Neural progenitor cell (in vitro differentiated cells): ENCODE measurements around the gene PDE3A. TPM values are rescaled to one million over a fixed set of nuclear protein-coding genes. Genes with fewer than 3 reads are reported as not detected.

Experiments
- DNase-seq: peaks from one replicate; pipeline ENCODE4 v3.0.0-alpha.2; 2016; ENCODE audit warnings: low spot score
- H2AFZ ChIP-seq: fragments of 200-600 bp; sonication (generic); replicated peaks from 2 replicates; pipeline ENCODE4 v1.6.1; 2016; ENCODE audit warnings: antibody characterized with exemption
- H3F3A ChIP-seq: fragments of 200-600 bp; sonication (generic); 2 replicates; pipeline ENCODE4 v1.6.1; 2016; ENCODE audit warnings: antibody characterized with exemption, low read depth
- H3K27ac ChIP-seq: fragments of 200-600 bp; sonication (generic); 2 replicates; pipeline ENCODE4 v1.5.1; 2016; ENCODE audit warnings: mild to moderate bottlenecking
- H3K27me3 ChIP-seq: fragments of 200-600 bp; sonication (generic); 2 replicates; pipeline ENCODE4 v1.6.1; 2016; ENCODE audit warnings: mild to moderate bottlenecking, moderate library complexity
- H3K36me3 ChIP-seq: fragments of 200-600 bp; sonication (generic); 2 replicates; pipeline ENCODE4 v1.5.1; 2016
- H3K4me1 ChIP-seq: fragments of 200-600 bp; sonication (generic); 2 replicates; pipeline ENCODE4 v1.6.1; 2016; ENCODE audit warnings: mixed run types
- H3K4me2 ChIP-seq: fragments of 200-600 bp; sonication (generic); 2 replicates; pipeline ENCODE4 v1.6.1; 2016
- H3K4me3 ChIP-seq: fragments of 200-600 bp; sonication (generic); 2 replicates; pipeline ENCODE4 v1.5.1; 2016
- H3K79me2 ChIP-seq: fragments of 200-600 bp; sonication (generic); 2 replicates; pipeline ENCODE4 v1.6.1; 2016; ENCODE audit warnings: low read depth
- H3K9ac ChIP-seq: fragments of 200-600 bp; sonication (generic); 2 replicates; pipeline ENCODE4 v1.6.1; 2016
- H3K9me3 ChIP-seq: fragments of 200-600 bp; sonication (generic); 2 replicates; pipeline ENCODE4 v1.5.1; 2016; ENCODE audit warnings: low read depth
- H4K20me1 ChIP-seq: fragments of 200-600 bp; sonication (generic); 2 replicates; pipeline ENCODE4 v1.6.1; 2016; ENCODE audit warnings: low read depth
- H3K27ac Mint-ChIP-seq: 3 replicates; pipeline ENCODE4 v1.8.0; 2021; ENCODE audit warnings: mixed read lengths
- H3K27me3 Mint-ChIP-seq: 2 replicates; pipeline ENCODE4 v1.8.0; 2022; ENCODE audit warnings: low read depth, mild to moderate bottlenecking, inconsistent platforms, moderate library complexity, mixed read lengths; ENCODE audit not compliant: insufficient read depth
- H3K36me3 Mint-ChIP-seq: 3 replicates; pipeline ENCODE4 v1.8.0; 2021; ENCODE audit warnings: mixed read lengths
- H3K4me1 Mint-ChIP-seq: 3 replicates; pipeline ENCODE4 v1.8.0; 2021; ENCODE audit warnings: mixed read lengths
- H3K4me3 Mint-ChIP-seq: 3 replicates; pipeline ENCODE4 v1.8.0; 2021; ENCODE audit warnings: mild to moderate bottlenecking, moderate library complexity, mixed read lengths
- H3K9me3 Mint-ChIP-seq: 3 replicates; pipeline ENCODE4 v1.8.0; 2020; ENCODE audit warnings: mixed read lengths
- EZH2 ChIP-seq: fragments of 200-600 bp; sonication (generic); IDR thresholded peaks from 2 replicates; pipeline ENCODE4 v1.6.1; 2017; ENCODE audit warnings: antibody characterized with exemption, mild to moderate bottlenecking, moderate library complexity
- EZH2phosphoT487 ChIP-seq: fragments of 200-600 bp; sonication (generic); IDR thresholded peaks from 2 replicates; pipeline ENCODE4 v1.6.1; 2017; ENCODE audit warnings: antibody characterized with exemption
- total RNA-seq: library from RNA; depleted of rRNA; stranded (reverse); fragments of >200 nt; gene quantifications from 2 replicates; pipeline ENCODE4 v1.2.3, GENCODE V29; 2015; ENCODE audit warnings: low replicate concordance
- TF ChIP-seq, protein P1 (sequence below): fragments of 200-600 bp; sonication (generic); IDR thresholded peaks from 2 replicates; pipeline ENCODE4 v1.5.1; 2017; ENCODE audit warnings: antibody characterized with exemption, mild to moderate bottlenecking

PDE3A gene
- total RNA-seq, 1 donor from 2014 or later = 0.47 TPM

DNA sequence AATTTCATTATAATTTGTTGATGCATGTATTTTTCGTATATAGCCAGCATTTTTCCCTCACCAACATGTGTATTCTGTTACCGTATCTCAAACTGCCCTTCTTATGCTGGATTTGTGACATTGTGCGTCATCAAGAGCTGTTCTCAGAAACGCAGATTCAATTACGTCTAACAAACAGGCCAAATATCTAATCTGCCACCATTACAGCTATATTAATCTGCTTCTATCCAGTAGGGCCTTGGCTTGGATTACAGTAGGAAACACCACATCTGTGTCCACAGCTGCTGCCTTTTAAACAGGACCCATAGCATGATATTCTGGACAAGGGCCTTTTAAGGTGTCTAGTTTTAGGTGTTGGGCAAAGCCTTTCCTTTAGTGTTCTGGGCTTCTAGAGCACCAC is 140.6 kb downstream of the PDE3A start:
- Histone ChIP-seq H3K9ac (no peak overlapping the region), H4K20me1 (no peaks in the 10 kb centered on the region), H3K27me3 (no peaks in the 10 kb centered on the region), H3K27ac (no peak overlapping the region), H3F3A (no peaks in the 10 kb centered on the region), H3K4me2 (no peak overlapping the region), H3K9me3 (no peaks in the 10 kb centered on the region), H3K36me3 (no peaks in the 10 kb centered on the region), H2AFZ (no peak overlapping the region), H3K4me3 (no peak overlapping the region), H3K4me1 (no peaks in the 10 kb centered on the region), H3K79me2 (no peaks in the 10 kb centered on the region)
- Mint-ChIP-seq H3K4me1 (no peaks in the 10 kb centered on the region), H3K4me3 (no peak overlapping the region), H3K27ac (no peak overlapping the region), H3K36me3 (no peaks in the 10 kb centered on the region), H3K9me3 (no peaks in the 10 kb centered on the region), H3K27me3 (peaks cover 2% of the 10 kb centered on the region)
- no peak for DNase-seq
- TF ChIP-seq, protein P1, sequence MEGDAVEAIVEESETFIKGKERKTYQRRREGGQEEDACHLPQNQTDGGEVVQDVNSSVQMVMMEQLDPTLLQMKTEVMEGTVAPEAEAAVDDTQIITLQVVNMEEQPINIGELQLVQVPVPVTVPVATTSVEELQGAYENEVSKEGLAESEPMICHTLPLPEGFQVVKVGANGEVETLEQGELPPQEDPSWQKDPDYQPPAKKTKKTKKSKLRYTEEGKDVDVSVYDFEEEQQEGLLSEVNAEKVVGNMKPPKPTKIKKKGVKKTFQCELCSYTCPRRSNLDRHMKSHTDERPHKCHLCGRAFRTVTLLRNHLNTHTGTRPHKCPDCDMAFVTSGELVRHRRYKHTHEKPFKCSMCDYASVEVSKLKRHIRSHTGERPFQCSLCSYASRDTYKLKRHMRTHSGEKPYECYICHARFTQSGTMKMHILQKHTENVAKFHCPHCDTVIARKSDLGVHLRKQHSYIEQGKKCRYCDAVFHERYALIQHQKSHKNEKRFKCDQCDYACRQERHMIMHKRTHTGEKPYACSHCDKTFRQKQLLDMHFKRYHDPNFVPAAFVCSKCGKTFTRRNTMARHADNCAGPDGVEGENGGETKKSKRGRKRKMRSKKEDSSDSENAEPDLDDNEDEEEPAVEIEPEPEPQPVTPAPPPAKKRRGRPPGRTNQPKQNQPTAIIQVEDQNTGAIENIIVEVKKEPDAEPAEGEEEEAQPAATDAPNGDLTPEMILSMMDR = no peak
- TF ChIP-seq EZH2 (no peak), EZH2phosphoT487 (no peak)

DNA sequence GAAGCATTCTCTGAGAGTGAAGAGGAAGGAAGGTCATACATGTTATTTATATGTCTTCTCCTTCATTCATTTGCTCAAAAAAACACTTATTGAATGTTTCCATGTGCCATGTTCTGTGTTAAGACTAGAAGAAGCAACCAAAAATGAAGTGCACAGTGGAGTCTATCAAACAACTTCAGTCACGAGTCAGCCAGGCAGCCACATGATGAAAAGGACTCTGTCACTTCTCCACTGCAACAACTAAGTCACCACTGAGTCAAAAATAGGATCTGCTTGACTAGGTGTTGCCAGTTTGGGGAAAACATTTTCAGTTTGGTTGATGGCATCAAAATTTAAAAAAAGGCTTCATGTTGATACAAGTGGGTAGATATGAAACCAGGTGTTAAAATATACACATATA is 142.5 kb downstream of the PDE3A start:
- Histone ChIP-seq H3K36me3 (no peaks in the 10 kb centered on the region), H3K4me2 (no peak overlapping the region), H3K27me3 (no peaks in the 10 kb centered on the region), H2AFZ (no peak overlapping the region), H4K20me1 (no peaks in the 10 kb centered on the region), H3F3A (no peaks in the 10 kb centered on the region), H3K9ac (no peak overlapping the region), H3K4me1 (no peaks in the 10 kb centered on the region), H3K27ac (no peak overlapping the region), H3K4me3 (no peak overlapping the region), H3K9me3 (no peaks in the 10 kb centered on the region), H3K79me2 (no peaks in the 10 kb centered on the region)
- DNase-seq = no peak
- TF ChIP-seq EZH2 (no peak), EZH2phosphoT487 (no peak)
- TF ChIP-seq, protein P1 = no peak
- Mint-ChIP-seq H3K27ac (no peak overlapping the region), H3K4me3 (no peak overlapping the region), H3K27me3 (peaks cover 2% of the 10 kb centered on the region), H3K36me3 (no peaks in the 10 kb centered on the region), H3K4me1 (no peaks in the 10 kb centered on the region), H3K9me3 (no peaks in the 10 kb centered on the region)

DNA sequence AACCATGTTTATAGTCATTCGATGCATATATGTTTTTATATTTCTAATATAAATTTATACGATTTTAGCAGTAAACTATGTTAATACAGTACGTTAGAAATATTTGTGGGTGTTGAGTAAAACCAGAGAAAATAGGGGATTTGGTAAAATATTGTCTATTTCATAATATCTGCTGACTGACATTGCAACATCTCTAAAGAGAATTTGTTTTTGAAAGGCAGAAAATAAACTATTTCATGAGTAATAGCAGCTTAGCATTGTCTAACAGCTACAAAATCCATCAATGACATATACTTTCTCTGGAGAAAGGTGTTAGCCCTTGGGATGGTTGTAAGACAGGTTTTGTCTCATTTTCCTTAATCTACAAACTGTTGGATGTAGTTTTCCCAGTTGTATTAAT is 144.9 kb downstream of the PDE3A start:
- Histone ChIP-seq H3K27ac (no peak overlapping the region), H3K4me2 (no peak overlapping the region), H3K27me3 (no peaks in the 10 kb centered on the region), H4K20me1 (no peaks in the 10 kb centered on the region), H3K36me3 (no peaks in the 10 kb centered on the region), H3K9me3 (no peaks in the 10 kb centered on the region), H3K4me3 (no peak overlapping the region), H2AFZ (no peak overlapping the region), H3F3A (no peaks in the 10 kb centered on the region), H3K9ac (no peak overlapping the region), H3K79me2 (no peaks in the 10 kb centered on the region), H3K4me1 (no peaks in the 10 kb centered on the region)
- no peak for DNase-seq
- no peak overlapping the region for H3K27ac Mint-ChIP-seq
- H3K4me1 Mint-ChIP-seq = peaks cover 2% of the 10 kb centered on the region
- H3K36me3 Mint-ChIP-seq = no peaks in the 10 kb centered on the region
- H3K9me3 Mint-ChIP-seq = no peaks in the 10 kb centered on the region
- peaks cover 2% of the 10 kb centered on the region for H3K27me3 Mint-ChIP-seq
- H3K4me3 Mint-ChIP-seq = no peak overlapping the region
- TF ChIP-seq EZH2phosphoT487 = no peak
- TF ChIP-seq EZH2 = no peak
- TF ChIP-seq, protein P1 = no peak
